Measurements from ENCODE around the gene ABHD17B.
"Not testable (repeated sequence)": the region's sequence is repeated elsewhere in the genome, so short reads cannot be mapped to it uniquely, and the experiment has no call there.

Gene ABHD17B

DNA sequence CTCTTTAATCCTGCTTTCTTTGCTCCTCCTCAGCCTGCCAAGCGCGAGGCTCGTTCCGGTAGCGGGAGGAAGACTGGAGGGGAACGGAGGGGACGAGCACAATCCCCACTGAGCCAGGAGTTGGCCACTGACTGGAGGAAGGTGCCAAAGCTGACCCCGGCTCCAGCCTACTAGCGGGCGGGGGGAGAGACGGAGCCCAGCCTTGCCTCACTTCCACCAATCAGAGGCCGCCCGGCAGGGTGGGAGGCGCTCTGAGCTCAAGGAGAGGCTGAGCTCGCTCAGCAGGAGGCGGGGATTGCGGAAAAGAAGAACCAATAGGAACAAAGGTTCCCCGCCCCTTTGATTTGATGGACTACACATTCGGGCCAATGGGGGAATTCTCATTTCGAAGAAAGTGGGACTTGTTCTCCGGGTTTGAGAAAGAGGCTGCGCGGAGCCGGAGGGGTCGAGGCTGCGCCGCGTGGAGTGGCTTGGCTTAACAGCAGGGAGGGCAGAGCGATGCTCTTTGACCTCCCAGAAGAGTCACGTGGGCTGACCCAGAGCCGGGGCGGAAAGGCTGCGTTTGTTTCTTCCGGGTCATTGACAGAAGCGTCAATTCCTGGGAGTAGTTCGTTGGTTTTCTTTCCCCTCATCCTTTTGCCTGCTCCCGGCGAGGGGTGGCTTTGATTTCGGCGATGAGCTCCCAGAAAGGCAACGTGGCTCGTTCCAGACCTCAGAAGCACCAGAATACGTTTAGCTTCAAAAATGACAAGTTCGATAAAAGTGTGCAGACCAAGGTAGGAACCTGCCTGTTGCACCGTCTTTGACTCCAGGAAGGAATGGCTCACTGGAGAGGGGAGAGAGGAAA lies at the start of gene ABHD17B, which contains the start of gene C9orf85:
Gene ABHD17B, minus strand, starts transcription at position 133 of the 847 bp plus-strand sequence. CDS start 36,113 bp downstream, outside the sequence.
Gene C9orf85, plus strand, starts transcription at position 579 of the 847 bp plus-strand sequence. Its CDS starts 96 bp downstream, at position 675.
- DNase-seq (ENCODE audit: low read depth in 2 of 2), result peak; percentile 92 to 98

DNA sequence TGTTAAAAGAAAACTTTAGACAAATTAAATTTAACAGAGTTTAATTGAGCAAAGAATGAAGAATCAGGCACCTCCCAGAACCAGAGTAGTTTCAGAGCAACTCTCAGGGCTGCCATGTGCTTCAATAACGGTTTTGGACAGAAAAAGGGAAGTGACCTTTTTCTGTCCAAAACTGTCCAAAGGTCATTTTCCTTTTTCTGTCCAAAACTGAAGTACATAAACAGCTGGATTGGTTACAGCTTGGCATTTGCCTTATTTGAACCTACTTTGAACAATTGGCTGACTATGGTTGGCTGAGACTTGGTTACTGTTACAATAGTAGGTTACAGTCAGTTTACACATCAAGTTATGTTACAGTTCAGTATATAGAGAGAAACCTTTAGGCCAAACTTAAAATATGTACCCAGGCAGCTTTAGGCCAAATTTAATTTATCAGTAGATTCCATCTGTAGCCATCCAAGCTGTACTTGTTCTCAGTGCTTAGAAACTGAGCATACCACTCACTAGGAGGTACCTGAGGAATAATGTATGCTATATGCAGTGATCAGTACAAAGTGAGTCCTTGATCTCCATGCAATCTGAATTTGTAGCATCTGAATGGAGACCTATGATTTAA lies 44.4 kb upstream of the ABHD17B start:
- DNase-seq (ENCODE audit: low read depth in 2 of 2), result no peak

DNA sequence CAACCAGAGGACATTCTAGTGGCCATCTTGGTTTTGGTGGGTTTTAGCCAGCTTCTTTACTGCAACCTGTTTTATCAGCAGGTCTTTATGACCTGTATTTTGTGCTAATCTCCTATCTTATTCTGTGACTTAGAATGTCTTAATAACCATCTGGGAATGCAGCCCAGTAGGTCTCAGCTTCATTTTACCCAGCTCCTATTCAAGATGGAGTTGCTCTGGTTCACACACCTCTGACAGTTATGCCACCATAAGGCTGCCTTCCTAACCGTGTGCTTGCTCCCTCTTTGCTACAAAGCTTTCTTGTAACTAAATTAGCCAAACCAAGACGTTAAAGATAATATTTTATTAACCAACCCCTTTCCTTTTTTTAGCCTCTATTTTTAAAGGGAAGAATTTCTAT lies 43.7 kb upstream of the ABHD17B start:
- DNase-seq (ENCODE audit: low read depth in 2 of 2), result not testable (repeated sequence)

DNA sequence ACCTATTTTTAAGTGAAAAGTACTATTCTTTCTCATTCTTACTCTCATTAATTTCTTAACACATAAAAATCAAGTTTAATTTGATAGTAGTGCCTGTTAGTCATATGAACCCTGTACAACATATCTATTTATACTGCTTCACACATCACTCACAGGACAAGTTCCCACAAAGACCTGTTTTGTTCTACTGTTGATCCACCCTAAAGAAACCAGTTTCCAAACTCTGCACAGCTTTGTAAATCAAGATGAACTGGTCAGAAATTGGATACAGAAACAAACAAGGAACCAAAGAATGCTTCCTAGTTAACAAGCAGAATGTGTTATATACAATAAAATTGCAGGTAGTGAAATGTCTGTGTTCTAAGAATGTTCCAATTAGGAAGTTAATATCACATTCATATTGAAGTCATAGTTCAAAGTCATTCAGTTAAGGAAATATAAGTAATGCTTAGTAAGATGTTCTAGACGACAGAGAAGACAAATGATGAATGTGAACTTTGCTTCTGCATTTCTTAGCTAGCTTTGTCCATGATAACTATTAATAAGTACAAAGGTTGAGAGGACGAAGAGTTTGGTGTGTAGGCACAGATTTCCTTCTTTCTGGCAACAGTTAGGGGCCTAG lies 33.9 kb upstream of the ABHD17B start:
- DNase-seq (ENCODE audit: low read depth in 2 of 2), result no peak

DNA sequence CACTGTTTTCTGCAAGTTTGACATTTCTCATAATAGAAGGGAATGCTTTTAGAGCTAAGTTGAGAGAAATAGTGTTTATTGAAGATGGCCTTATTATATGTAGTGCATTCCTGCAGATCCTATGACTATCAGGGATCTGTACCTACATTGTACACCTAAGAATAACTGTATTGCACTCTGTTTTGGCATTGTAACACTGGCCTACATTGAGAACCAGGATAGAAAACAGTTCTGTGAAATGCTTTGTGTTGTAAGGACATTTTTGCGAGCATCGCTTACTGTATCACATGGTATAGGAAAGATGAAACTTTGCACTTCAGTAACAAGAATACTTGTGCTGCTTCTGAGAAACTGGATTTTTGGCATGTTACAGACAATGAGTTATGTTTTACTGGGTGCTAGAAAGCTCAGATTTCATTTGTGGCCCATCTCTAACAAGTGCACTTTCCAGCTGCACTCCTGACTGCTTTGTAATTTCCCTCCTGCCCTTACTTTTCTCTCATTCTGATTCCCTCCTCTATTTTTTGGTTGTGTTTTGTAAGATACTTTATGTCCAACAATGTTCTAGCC lies 31.1 kb upstream of the ABHD17B start:
- DNase-seq (ENCODE audit: low read depth in 2 of 2), result no peak

DNA sequence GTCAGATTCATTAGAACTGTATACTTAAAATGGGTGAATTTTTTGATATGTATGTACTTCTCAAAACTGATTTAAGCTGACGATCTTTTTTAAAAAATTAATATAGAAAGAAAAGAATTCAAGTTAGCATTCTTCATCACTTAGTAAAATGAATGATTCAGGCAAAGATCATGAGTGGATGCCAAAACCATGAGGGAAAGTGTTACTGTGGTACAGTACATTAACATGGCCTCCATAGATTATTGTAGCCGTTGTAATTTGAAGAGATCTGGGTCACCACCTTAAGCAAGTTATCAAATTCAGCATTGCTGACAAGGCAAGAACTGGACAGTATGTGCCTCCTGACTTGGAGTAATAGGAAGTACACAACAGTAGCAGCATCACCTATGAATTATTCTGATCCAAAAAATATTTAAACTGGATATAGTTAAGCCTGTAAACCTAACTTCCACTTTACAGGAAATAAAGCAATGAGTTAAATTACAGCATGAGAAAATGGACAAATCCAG lies 30.1 kb upstream of the ABHD17B start:
- no peak for DNase-seq (ENCODE audit: low read depth in 2 of 2)

DNA sequence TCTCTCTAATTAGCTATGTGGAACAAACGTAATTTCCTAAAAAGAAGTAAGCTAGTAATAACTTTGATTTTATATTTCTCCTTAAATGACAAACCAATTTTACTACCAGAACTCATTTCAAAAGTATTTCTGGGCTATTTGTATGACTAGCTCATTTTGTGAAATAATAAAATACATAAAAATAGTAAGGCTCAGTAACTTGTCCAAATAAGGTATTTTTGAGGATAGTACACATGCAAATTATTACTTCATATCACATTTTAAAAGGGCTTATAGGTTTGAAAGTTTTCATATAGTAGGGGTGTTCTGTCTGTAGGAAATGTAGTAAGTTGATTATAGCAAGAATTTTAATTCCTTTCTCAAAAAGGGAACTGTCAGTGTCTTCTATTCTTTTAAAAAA lies 26.9 kb upstream of the ABHD17B start:
- DNase-seq (ENCODE audit: low read depth in 2 of 2), result no peak

DNA sequence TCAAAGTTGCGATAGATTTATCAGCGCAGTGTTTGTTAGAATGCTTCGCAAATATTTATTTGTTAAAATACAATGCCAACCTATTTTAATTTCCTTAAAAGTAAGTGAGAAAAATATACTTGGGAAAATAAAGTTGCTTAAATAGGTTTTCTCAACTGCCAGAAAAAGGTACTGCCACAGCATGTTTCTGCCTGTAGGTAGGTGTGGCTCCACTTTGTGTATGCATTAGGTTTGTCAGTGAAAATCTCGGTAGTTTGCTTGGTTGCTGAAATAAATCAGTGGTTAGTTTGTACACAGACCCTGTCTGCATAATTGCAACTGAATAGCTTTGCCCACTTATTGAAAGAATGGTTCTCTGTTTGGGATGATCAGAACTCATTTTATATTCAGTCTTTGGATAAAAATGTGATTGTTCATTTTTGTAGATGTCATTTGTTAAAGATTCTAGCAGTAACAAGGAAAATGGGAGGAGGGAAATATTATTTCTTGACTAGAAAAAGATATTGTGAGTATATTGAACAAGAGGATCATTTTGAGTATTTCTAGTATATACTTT lies 26.2 kb upstream of the ABHD17B start:
- DNase-seq (ENCODE audit: low read depth in 2 of 2), result no peak

DNA sequence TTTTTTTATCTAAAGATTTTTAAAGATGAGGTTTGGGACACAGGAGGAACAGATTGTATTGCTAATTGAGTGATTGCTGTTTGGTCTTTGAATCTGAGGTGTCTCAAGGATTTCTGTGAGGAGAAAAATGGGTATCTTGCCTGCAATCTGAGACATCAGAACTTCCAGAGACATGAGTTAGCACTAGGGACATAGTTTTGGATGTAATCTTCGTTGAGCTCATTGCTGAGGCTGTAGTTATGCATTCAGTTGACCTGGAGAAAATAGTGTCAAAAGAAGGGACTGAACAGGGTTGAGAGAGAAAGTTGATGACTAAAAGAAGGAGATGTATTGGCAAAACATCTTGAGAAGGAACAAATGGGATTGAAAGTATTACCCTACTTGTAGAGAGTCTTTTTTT lies 25.1 kb upstream of the ABHD17B start:
- no peak for DNase-seq (ENCODE audit: low read depth in 2 of 2)

DNA sequence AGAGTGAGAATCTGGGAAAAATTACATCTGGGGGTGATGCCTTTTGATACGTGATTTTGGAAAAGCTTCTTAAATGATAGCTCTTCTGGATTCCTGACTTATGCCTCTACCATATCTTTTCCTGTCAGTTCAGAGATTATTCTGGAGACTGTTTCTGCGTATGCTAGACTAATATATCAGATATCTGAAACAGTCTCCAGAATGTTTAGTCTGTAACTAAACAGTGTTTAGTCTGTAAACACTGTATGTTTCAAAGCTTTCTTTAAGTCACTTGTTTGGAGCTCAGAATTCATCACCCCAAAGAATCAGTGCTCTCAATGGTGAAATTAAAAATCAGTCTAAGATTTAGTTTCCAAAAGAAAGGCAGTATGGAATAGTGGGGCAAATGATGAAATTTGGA lies 20.2 kb upstream of the ABHD17B start:
- no peak for DNase-seq (ENCODE audit: low read depth in 2 of 2)

DNA sequence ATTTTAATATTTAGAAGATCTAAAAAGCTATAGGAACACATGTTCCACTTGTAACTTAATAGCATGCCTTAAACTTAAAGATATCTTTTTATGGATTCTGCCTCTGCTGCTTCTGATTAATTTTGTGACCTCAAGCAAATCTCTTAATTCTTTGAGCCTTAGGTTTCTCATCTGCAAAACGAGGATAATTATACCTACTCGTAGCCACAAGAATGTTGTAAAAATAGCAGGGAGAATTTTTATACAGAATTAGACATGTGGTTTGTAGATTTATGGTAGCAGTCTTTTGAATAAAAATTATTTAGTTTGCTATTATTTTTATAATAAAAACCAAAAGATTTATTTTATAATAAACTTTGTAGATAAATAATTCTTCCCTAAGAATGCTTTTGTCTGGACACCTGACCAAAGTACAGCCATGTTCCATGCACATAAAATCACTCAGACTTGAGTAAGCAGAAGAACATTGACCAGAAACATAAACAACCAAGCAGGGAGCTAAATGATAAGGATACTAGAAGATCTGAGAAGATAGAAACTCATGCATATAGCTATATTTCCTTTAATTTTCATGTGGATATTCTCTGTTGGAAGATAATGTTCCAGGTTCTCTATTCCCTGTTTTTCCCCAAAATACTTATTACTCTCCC lies 18.9 kb upstream of the ABHD17B start:
- DNase-seq (ENCODE audit: low read depth in 2 of 2), result no peak

DNA sequence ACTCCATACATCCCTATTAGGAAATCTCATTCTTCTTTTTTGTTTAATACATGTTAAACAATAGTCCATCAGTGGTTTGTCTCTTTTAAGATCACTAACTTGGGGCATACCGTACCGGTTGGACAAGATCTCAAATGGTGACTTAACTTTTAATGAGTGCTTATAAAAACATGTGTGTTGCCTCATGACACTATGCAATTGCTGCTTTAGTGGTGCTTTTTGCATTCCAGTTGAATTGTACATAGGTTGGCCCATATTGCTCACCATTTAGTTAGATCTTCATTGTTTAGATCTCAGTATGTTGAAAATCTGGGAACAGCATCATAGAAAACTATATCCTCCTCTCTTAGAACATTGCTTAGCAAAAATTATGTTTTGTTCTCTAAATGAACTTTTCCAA lies 18.2 kb upstream of the ABHD17B start:
- DNase-seq (ENCODE audit: low read depth in 2 of 2), result no peak

DNA sequence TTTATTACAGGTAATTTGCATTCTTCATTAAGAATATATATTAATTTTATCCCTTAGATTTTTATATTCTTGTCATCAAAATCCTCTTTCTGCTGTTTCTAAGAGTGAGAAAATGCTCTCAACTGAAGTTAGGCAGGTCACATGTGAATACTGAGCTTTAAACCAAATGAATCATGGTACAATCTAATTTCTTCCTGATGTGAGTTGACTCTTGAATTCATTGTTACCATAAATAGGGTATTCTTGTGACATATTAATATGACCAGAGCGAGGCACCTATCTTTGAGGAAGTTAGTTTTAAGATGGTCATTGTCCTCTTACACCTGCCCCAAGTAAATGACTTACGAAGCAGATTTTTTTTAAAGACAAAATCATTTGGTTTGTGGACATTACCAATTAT lies 17.8 kb upstream of the ABHD17B start:
- no peak for DNase-seq (ENCODE audit: low read depth in 2 of 2)

DNA sequence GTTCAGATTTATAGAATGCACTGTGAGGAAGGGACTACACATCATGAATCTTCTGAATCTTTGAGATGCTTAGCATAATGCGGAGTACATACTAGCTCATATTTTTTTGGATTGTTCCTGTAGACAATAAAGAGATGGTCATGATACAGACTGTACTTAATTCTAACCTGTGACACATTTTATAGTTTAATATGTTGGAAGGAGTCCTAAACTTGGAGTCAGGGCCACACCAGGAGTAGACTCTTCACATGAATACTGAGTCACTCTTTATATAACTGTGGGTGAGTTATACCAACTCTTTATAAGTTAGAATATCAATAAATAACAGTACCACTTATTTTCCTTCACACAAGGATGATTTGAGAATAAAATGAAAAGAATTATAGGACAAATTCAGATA lies 17.4 kb upstream of the ABHD17B start:
- no peak for DNase-seq (ENCODE audit: low read depth in 2 of 2)

DNA sequence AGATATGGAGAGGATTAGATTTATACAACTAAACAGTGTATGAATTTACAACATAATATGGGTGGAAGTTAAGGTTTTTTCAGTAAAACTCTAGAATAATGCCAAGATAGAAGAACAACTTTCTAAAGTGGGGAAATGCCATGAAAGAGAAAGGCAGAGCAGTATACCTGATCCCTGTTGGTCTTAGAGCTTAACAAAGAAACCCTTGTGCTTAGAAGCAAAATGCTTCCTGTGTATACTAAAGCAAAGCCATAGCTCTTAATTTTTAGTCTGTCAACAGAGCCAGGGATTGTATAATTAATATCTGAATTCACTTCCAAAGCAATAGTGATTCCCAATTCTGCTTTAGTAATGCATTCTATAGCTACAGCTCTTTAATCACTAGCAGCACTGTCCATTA lies 14.8 kb upstream of the ABHD17B start:
- no peak for DNase-seq (ENCODE audit: low read depth in 2 of 2)

DNA sequence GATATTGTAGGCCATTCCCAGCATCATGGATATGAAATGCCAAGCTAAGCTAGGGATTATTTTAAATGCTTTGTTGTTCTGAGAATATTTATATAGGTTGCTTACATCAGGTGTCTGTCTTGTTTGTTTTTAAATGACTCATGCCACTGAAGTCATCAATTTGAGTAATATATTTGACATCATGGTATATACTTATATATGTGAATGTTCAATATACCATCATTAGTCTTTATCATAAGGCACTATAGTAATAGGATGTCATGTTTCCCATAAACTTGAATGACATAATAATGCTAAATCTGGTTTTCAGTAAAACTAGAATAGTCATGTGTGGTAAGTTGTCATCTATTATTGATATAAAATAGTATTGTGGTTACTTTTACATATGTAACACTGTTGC lies 13.6 kb upstream of the ABHD17B start:
- no peak for DNase-seq (ENCODE audit: low read depth in 2 of 2)

DNA sequence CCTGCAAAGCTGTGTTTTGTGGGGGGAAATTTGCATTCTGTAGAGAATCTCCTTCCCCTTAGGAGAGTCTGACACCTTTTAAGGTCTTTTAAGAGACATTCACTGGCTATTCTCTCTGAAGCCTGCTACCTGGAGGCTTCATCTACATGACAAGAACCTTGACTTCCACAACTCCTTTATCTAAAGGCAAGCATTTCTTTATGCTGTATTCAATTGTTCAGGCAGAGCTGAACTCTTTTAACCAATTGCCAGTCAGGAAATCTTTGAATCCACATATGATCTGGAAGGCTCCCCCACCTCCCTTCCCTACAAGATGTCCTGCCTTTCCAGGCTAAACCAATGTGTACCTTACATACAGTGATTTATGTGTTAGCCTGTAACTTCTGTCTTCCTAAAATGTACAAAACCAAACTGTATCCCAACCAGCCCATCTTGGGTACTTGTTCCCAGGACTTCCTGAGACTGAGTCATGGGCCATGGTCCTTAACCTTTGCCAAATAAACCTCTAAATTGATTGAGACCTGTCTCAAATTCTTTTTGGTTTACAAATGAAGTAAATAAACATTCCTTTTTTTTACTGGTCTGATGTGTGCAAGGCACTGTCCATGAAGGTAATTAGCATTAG lies 10.3 kb upstream of the ABHD17B start:
- DNase-seq (ENCODE audit: low read depth in 2 of 2), result no peak

DNA sequence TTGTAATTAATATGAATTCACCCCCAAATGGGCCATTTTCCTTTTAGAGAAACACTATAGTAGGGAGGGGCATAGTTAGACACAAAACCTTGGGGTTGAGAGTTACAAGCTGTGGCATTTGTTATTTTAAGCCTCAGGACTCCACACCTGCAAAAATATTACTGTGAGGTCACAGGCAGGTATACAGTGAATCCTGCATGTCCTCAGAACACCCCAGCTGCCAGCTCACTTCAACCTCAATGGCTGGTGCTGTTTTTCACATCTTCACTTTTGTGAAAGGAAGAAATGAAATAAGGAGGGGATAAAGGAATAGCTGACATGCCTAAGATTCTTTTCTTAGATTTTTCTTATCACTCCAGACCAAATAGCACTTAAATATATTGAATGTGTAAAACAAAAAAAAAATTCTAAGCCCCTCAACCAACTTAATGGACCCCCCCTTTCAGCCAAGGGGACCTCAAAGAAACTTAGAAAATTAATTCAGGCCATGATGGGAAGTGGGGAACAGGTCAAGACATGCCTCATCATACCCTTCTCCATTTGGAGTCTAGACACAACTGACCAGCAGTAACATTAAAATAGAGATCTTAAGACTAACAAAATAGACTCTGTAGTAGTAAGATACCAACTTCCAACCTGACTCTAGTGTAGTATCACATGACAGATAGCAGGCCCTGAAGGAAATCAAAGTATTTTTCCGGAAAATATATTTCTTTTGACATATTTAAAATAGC lies 9.6 kb upstream of the ABHD17B start:
- no peak for DNase-seq (ENCODE audit: low read depth in 2 of 2)

DNA sequence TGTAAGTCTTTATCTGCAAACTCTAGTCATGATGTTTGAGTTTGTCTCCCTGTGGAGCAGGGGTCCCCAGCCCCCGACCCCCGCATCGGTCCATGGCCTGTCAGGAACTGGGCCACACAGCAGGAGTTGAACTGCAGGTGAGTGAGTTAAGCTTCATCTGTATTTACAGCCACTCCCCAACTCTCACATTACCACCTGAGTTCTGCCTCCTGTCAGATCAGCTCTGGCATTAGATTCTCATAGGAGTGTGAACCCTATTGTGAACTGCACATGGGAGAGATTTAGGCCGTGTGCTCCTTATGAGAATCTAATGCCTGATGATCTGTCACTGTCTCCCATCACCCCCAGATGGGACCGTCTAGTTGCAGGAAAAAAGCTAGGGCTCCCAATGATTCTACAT lies 7.4 kb upstream of the ABHD17B start:
- no peak for DNase-seq (ENCODE audit: low read depth in 2 of 2)

DNA sequence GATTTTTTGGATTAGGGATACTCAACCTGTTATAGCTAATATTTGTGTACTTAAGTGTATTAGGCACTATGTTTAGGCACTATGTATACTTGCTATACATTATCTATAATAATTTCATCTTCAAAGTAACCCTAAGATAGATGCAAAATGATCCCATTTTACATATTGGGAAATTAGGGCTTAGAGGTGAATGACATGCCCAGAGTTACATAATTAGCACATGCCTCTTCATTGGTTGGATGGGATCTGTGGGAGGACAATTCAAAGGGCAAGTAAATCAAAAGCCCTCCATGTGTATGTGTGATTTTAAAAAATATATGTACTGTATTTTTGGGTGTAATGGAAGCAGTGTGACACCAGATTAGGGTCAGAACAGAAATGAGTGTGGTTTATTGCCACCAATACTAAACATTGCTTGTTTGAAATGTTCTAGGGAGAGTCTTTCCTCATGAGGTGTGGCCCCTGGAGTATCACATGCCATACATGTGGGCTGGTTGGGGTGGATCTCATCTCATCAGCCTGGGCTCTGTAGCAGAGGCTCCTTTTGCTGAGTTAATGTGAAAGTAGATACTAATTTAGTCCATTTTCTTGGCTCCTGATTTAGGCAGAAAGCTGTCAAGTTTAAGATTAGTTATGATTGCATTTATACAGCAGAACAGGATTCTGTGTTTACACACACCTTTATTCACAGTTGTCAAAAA lies 6.0 kb upstream of the ABHD17B start:
- DNase-seq (ENCODE audit: low read depth in 2 of 2), result peak in 1 of 2 donors; percentile 10

All from stimulated activated CD4-positive, alpha-beta T cell treated with anti-CD3 and anti-CD28 coated beads, Interleukin-4, amount 100 ng/mL, for 48 hours (primary cell).